Activated CD4-positive, alpha-beta memory T cell treated with anti-CD3 and anti-CD28 coated beads for 36 hours (primary cell): Measurements from ENCODE around the gene AFAP1. TPM values are rescaled to one million over a fixed set of nuclear protein-coding genes. Genes with fewer than 3 reads are reported as not detected.

Source experiments
- CTCF ChIA-PET: fragments of 350-600 bp; sonication (Branson Sonifier 250); formaldehyde crosslinking; loops from one replicate; lab custom pipeline; 2021; ENCODE audit warnings: antibody characterized with exemption, inconsistent platforms; lab: Charles Lee
- POLR2A ChIA-PET: fragments of 350-600 bp; sonication (Branson Sonifier 250); formaldehyde crosslinking; loops from one replicate; lab custom pipeline; 2021; ENCODE audit warnings: antibody characterized with exemption; lab: Charles Lee
- DNase-seq: peaks from one replicate; pipeline ENCODE4 v3.0.0-alpha.2; 2020
- H3K27ac Mint-ChIP-seq: one replicate; pipeline ENCODE4 v1.8.0; 2021; ENCODE audit warnings: mixed read lengths
- H3K27me3 Mint-ChIP-seq: one replicate; pipeline ENCODE4 v1.8.0; 2021; ENCODE audit warnings: mixed read lengths
- H3K36me3 Mint-ChIP-seq: one replicate; pipeline ENCODE4 v1.8.0; 2021; ENCODE audit warnings: mixed read lengths
- H3K4me1 Mint-ChIP-seq: one replicate; pipeline ENCODE4 v1.8.0; 2021; ENCODE audit warnings: low read depth, mixed read lengths
- H3K4me3 Mint-ChIP-seq: one replicate; pipeline ENCODE4 v1.8.0; 2021; ENCODE audit warnings: mild to moderate bottlenecking, mixed read lengths
- H3K9me3 Mint-ChIP-seq: one replicate; pipeline ENCODE4 v1.8.0; 2021; ENCODE audit warnings: mixed read lengths
- intact Hi-C: fragments of 100-400 bp; cut with micrococcal nuclease; formaldehyde crosslinking; loops from one replicate; pipeline ENCODE4 v1.15.1; 2023
- total RNA-seq, 2 experiments: library from RNA; stranded (reverse); gene quantifications; one replicate each; pipeline ENCODE4 v1.2.3, GENCODE V29; 2021

The AFAP1 gene
- total RNA-seq, 2 experiments from 2014 or later: 37.7 to 38.4 TPM

- H3K27me3 Mint-ChIP-seq: no peaks in the 10 kb centered on the region
- peaks cover 74% of the 10 kb centered on the region for H3K4me1 Mint-ChIP-seq
- ChIA-PET CTCF (interaction anchor here (1.0 to 2.9 kb wide), 6 partner anchors 7 to 166 kb away, joined by 3 to 9 read pairs (median 4); partner anchors contain the start of gene AFAP1), POLR2A (interaction anchor here (0.5 to 1.5 kb wide), 5 partner anchors 16 to 137 kb away, joined by 3 to 4 read pairs (median 3); partner anchors contain the start of gene AFAP1)
- no peak for DNase-seq
- no peak overlapping the region for H3K4me3 Mint-ChIP-seq
- H3K27ac Mint-ChIP-seq: peak overlapping the region; percentile 100
- intact Hi-C loops: loop anchor here (10.0 kb wide), 2 partner anchors 466 to 1274 kb away; partner anchors contain the start of gene S100P
- peaks cover 31% of the 10 kb centered on the region for H3K36me3 Mint-ChIP-seq
- no peaks in the 10 kb centered on the region for H3K9me3 Mint-ChIP-seq
These were observed 28.7 kb upstream of the AFAP1 start for GRCh38 chr4:7968262-7968896.

DNA sequence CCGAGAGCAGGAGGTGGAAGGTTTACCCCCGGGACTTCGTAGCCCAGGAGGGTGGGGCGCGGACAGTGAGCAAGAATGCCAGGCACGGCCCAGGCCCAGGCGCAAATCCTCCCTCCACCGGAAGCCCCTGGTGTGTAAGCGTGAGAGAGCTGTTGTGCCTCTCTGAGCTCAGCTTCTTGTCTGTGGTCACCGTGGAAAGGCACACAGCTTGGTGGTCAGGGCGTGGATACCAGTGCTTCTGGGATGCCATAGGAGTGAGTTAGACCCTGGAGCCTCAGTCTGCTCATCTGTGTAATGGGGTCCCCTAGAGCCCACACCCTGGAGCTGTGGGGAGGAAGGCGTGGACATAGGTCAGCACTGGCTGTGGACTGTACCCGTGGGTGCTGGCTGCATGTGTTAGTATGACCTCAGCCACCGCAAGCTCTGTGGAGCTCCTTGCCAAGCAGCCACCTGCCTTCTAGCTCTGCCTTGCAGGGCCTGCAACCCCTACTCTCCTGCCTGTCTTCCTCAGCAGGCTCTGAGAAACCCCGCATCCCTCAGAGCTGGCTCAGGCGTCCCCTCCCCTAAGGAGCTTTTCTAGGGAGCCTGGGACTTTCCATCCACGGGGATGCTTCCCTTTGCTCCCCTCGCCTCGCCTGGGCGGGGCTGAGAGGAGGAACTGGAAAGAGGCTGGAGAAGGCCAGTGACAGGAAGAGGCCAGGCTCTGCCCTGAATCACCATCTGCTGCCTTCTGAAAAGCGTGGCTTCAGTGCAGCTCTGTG, 28.0 kb upstream of the AFAP1 start:
- no peak overlapping the region for H3K4me3 Mint-ChIP-seq
- H3K4me1 Mint-ChIP-seq: peaks cover 73% of the 10 kb centered on the region
- ChIA-PET POLR2A (interaction anchor here (0.5 to 1.0 kb wide), 3 partner anchors 99 to 136 kb away, joined by 3 read pairs; no protein-coding TSS in a partner anchor), CTCF (interaction anchor here (0.7 to 1.6 kb wide), 6 partner anchors 18 to 165 kb away, joined by 3 to 8 read pairs (median 4); no protein-coding TSS in a partner anchor)
- H3K27me3 Mint-ChIP-seq: no peaks in the 10 kb centered on the region
- peak overlapping the region; percentile 100 for H3K27ac Mint-ChIP-seq
- peak; percentile 39 for DNase-seq
- intact Hi-C loops: loop anchor here (10.0 kb wide), 2 partner anchors 467 to 1273 kb away; partner anchors contain the start of gene S100P
- H3K9me3 Mint-ChIP-seq: no peaks in the 10 kb centered on the region
- peaks cover 26% of the 10 kb centered on the region for H3K36me3 Mint-ChIP-seq

DNA sequence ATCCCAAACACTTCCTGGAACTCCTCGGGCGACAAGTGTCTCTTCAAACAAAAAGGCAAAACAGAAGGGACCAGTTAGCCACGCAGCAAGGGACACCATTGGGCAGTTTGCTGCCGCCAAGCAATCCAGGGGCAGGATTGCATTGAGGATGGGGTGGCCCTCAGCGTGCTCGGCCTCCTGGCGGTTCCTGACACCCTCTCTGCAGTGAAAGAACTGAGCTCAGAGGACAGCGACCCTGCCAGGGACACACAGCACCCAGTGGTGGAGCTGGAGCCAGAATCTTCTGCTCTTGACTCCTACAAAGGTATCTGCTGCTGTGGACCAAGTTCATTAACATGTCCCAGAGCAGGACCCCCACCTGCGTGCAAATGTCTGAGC, 27.4 kb upstream of the AFAP1 start:
- H3K4me3 Mint-ChIP-seq: no peak overlapping the region
- intact Hi-C loops: loop anchor here (10.0 kb wide), 2 partner anchors 468 to 1272 kb away; partner anchors contain the start of gene S100P
- CTCF ChIA-PET: interaction anchor here (0.7 to 1.6 kb wide), 5 partner anchors 19 to 165 kb away, joined by 3 to 8 read pairs (median 4); no protein-coding TSS in a partner anchor
- peaks cover 69% of the 10 kb centered on the region for H3K4me1 Mint-ChIP-seq
- H3K9me3 Mint-ChIP-seq: no peaks in the 10 kb centered on the region
- peak overlapping the region; percentile 56 for H3K27ac Mint-ChIP-seq
- POLR2A ChIA-PET: interaction anchor here (1.0 kb wide), 1 partner anchor 100 kb away, joined by 3 read pairs; no protein-coding TSS in a partner anchor
- H3K27me3 Mint-ChIP-seq: no peaks in the 10 kb centered on the region
- H3K36me3 Mint-ChIP-seq: peaks cover 20% of the 10 kb centered on the region
- DNase-seq: no peak

DNA sequence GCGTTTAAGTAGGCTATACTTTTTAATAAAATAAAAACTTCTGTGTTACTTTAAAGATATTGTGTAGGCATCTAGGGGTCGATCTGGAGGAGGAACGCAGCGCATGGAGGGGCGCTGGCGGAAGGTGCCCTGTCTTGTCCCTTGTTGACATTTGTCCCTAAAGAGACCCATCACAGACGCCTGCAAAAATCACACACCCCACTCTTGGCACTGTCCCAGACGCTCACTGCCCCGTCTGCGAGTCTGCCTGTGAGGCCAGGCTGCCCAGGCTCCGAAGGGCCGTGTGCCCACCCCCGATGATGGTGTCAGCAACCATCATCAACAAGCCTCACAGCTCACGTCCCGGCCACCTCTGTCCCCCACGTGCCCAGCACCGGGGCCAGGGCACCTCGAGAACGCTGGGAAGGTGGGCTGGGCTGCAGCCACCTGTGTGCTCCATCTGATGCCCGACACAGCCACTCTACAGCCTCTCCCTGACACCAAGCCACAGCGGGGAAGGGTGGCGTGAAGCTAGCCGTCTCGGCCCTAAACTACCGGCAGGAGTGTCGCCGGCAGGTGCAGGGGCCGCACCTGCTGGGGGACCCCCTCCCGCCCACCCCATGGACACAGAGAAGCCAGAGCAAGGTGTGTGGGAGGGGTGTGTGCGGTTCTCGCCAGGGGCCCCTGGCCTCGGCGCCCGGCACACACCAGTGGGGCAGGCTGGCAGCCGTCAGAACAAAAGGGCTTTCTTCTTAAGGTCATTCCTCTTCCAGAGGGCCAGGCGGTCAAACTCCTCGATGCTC, 26.8 kb upstream of the AFAP1 start:
- no peak for DNase-seq
- H3K27me3 Mint-ChIP-seq: no peaks in the 10 kb centered on the region
- H3K27ac Mint-ChIP-seq: peak overlapping the region; percentile 56
- no peak overlapping the region for H3K4me3 Mint-ChIP-seq
- CTCF ChIA-PET: interaction anchor here (1.4 to 1.8 kb wide), 4 partner anchors 12 to 164 kb away, joined by 4 to 8 read pairs (median 4); no protein-coding TSS in a partner anchor
- peaks cover 15% of the 10 kb centered on the region for H3K36me3 Mint-ChIP-seq
- POLR2A ChIA-PET: interaction anchor here (1.0 to 1.5 kb wide), 2 partner anchors 99 to 138 kb away, joined by 3 to 4 read pairs; no protein-coding TSS in a partner anchor
- no peaks in the 10 kb centered on the region for H3K9me3 Mint-ChIP-seq
- H3K4me1 Mint-ChIP-seq: peaks cover 66% of the 10 kb centered on the region
- intact Hi-C loops: loop anchor here (10.0 kb wide), 2 partner anchors 468 to 1272 kb away; partner anchors contain the start of gene S100P

GRCh38 chr4:7964890-7965662, 25.4 kb upstream of the AFAP1 start:
- CTCF ChIA-PET: interaction anchor here (0.6 to 2.3 kb wide), 10 partner anchors 14 to 1707 kb away, joined by 3 to 15 read pairs (median 3); no protein-coding TSS in a partner anchor
- H3K4me3 Mint-ChIP-seq: peak overlapping the region; percentile 17
- H3K9me3 Mint-ChIP-seq: no peaks in the 10 kb centered on the region
- intact Hi-C loops: loop anchor here (1.0 to 10.0 kb wide), 4 partner anchors 22 to 1270 kb away; partner anchors contain the start of gene S100P
- H3K27ac Mint-ChIP-seq: peak overlapping the region; percentile 83
- DNase-seq: peak; percentile 83
- POLR2A ChIA-PET: interaction anchor here (0.9 to 1.5 kb wide), 2 partner anchors 8 to 137 kb away, joined by 3 to 4 read pairs; no protein-coding TSS in a partner anchor
- no peaks in the 10 kb centered on the region for H3K27me3 Mint-ChIP-seq
- peaks cover 5% of the 10 kb centered on the region for H3K36me3 Mint-ChIP-seq
- peaks cover 74% of the 10 kb centered on the region for H3K4me1 Mint-ChIP-seq

- Mint-ChIP-seq H3K27me3 (no peaks in the 10 kb centered on the region), H3K27ac (peak overlapping the region; percentile 83), H3K36me3 (no peaks in the 10 kb centered on the region), H3K4me3 (peak overlapping the region; percentile 17), H3K4me1 (peaks cover 68% of the 10 kb centered on the region), H3K9me3 (no peaks in the 10 kb centered on the region)
- DNase-seq: peak; percentile 80
- intact Hi-C loops: loop anchor here (2.0 to 10.0 kb wide), 3 partner anchors 22 to 1270 kb away; partner anchors contain the start of gene S100P
- ChIA-PET POLR2A (interaction anchor here (0.9 kb wide), 1 partner anchor 9 kb away, joined by 3 read pairs; no protein-coding TSS in a partner anchor), CTCF (interaction anchor here (0.6 to 2.3 kb wide), 9 partner anchors 14 to 1707 kb away, joined by 3 to 15 read pairs (median 3); no protein-coding TSS in a partner anchor)
These were observed 24.8 kb upstream of the AFAP1 start for GRCh38 chr4:7964459-7964858.

GRCh38 chr4:7963691-7964090, 24.0 kb upstream of the AFAP1 start:
- no peak for DNase-seq
- Mint-ChIP-seq H3K27ac (peak overlapping the region; percentile 83), H3K27me3 (no peaks in the 10 kb centered on the region), H3K36me3 (no peaks in the 10 kb centered on the region), H3K4me3 (no peak overlapping the region), H3K4me1 (peaks cover 68% of the 10 kb centered on the region), H3K9me3 (no peaks in the 10 kb centered on the region)
- ChIA-PET CTCF (interaction anchor here (1.5 to 2.3 kb wide), 2 partner anchors 26 to 159 kb away, joined by 5 to 15 read pairs; no protein-coding TSS in a partner anchor), POLR2A (no interaction called here)
- intact Hi-C loops: loop anchor here (2.0 to 10.0 kb wide), 3 partner anchors 23 to 1269 kb away; partner anchors contain the start of gene S100P

DNA sequence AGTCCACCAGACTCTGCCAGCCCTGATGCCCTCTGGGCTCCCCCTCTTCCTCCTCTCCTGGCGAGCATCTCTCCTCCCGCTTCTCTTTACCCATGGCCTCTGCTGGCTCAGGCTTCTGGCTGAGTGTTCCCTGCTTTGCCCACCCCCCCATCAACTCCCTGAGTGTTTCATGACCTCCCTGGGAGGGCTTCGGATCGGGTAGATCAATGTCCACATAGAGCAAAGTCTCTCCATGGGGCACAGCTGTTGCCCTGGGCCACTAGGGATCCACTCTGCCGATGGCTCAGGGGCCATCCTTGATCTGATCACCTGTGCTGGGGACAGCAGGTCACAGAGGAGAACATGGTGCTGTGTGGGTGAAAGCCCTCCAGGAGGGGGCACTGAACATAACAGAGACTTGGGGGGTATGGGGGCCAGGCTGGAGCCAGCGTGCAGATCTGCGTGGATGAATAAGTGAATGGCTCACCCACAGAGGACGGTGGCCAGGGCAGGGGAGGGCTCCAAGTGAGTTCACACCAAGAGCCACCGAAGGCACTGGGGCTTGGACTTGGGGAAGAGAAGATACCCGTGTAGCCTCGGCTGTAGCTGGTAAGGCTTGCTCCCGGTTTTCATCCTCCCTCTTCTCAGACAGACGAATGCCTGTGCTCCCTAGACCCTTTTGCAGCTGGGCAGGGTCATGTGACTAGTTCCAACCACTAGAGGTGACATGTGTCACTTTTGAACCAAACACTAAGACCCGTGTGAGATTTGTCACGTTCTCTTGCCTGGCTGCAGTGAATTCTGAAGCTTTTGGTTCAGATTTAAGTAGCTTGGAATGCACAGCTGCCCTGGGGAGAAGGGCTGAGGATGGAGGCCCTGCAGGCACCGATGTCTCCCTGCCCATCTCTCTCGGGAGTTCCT, 23.2 kb upstream of the AFAP1 start:
- H3K9me3 Mint-ChIP-seq: no peaks in the 10 kb centered on the region
- intact Hi-C loops: loop anchor here (10.0 kb wide), 2 partner anchors 472 to 1268 kb away; partner anchors contain the start of gene S100P
- H3K4me1 Mint-ChIP-seq: peaks cover 62% of the 10 kb centered on the region
- no peak for DNase-seq
- H3K4me3 Mint-ChIP-seq: no peak overlapping the region
- peak overlapping the region; percentile 43 for H3K27ac Mint-ChIP-seq
- CTCF ChIA-PET: interaction anchor here (1.2 to 2.3 kb wide), 2 partner anchors 158 kb away, joined by 5 to 15 read pairs; no protein-coding TSS in a partner anchor
- H3K27me3 Mint-ChIP-seq: no peaks in the 10 kb centered on the region
- POLR2A ChIA-PET: no interaction called here
- H3K36me3 Mint-ChIP-seq: no peaks in the 10 kb centered on the region
